GM12864 (cell line): ENCODE measurements around the gene NUAK2.
"Not testable (repeated sequence)": the region's sequence is repeated elsewhere in the genome, so short reads cannot be mapped to it uniquely, and the experiment has no call there.

ENCODE experiments used
- DNase-seq: peaks from one replicate; pipeline ENCODE4 v3.0.0-alpha.2; 2011; ENCODE audit warnings: low read depth
- H3K4me3 ChIP-seq: 2 replicates; pipeline ENCODE4 v1.5.1; 2011; ENCODE audit warnings: mild to moderate bottlenecking, low read depth, low read length, control low read depth
- TF ChIP-seq, protein P1 (sequence below): IDR thresholded peaks from 2 replicates; pipeline ENCODE4 v1.5.1; 2011; ENCODE audit warnings: low read depth, mild to moderate bottlenecking, moderate library complexity, low read length, control low read depth, inconsistent platforms; ENCODE audit errors: missing control alignments

Gene NUAK2

DNA sequence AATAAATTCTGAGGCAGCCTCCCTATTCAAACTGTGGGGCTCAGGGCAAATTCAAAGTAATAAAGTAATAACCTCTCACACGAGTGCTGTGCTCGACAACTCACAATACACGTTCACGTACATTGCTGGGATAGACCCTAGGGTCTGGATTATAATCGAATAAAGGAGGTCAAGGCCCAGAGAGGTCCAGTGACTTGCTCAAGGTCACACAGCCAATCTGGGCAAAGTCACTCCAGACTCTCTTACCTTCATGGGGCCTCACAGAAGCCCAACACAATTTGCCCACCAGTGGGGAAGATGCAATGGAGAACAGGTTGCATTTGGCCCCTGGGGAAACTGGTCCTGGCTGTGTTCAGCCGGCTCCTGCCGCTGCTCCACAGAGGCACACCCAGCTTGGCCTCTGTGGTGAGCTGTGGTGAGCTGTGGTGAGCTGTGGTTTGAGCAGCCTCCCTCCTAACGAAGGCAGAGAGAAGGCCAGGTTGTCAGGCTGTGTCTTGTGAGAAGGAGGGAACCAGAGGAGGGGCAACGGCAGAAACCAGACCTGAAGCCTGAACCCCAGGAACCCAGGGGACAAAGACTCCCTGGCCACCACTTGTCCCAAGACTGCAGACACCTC, 35.1 kb downstream of the NUAK2 start:
- TF ChIP-seq, protein P1, sequence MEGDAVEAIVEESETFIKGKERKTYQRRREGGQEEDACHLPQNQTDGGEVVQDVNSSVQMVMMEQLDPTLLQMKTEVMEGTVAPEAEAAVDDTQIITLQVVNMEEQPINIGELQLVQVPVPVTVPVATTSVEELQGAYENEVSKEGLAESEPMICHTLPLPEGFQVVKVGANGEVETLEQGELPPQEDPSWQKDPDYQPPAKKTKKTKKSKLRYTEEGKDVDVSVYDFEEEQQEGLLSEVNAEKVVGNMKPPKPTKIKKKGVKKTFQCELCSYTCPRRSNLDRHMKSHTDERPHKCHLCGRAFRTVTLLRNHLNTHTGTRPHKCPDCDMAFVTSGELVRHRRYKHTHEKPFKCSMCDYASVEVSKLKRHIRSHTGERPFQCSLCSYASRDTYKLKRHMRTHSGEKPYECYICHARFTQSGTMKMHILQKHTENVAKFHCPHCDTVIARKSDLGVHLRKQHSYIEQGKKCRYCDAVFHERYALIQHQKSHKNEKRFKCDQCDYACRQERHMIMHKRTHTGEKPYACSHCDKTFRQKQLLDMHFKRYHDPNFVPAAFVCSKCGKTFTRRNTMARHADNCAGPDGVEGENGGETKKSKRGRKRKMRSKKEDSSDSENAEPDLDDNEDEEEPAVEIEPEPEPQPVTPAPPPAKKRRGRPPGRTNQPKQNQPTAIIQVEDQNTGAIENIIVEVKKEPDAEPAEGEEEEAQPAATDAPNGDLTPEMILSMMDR: no peak
- peak; percentile 82 for DNase-seq
- H3K4me3 ChIP-seq: no peak overlapping the region

DNA sequence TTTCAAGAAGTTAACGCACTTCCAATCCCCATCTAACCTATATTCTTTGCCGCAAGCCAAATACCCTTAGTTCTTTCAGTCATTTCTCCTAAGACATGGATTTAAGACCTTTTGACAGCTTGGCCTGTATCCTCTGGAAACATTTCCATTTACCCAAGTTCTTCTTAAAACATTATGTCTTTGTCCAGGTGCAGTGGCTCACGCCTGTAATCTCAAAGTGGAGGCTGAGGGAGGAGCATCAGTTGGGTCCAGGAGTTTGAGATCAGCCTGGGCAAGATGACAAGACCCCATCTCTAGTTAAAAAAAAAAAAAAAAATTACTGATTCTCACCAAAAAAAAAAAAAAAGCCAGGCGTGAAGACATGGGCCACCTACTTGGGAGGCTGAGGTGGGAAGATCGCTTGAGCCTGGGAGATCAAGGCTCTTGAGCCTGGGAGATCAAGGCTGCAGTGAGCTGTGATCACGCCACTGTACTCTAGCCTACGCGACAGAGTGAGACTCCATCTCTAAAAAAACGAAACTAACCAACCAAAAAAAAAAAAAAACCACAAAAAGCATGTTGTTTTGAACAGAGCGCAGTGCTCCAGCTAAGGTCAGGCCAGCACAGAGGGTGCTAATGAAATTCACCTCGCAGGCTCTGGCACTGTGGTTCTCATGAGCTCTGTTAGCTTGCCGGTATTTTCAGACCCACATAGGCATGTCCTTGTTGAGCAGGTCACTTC, 36.0 kb downstream of the NUAK2 start:
- peak; percentile 77 for DNase-seq
- TF ChIP-seq, protein P1: no peak
- no peak overlapping the region for H3K4me3 ChIP-seq

DNA sequence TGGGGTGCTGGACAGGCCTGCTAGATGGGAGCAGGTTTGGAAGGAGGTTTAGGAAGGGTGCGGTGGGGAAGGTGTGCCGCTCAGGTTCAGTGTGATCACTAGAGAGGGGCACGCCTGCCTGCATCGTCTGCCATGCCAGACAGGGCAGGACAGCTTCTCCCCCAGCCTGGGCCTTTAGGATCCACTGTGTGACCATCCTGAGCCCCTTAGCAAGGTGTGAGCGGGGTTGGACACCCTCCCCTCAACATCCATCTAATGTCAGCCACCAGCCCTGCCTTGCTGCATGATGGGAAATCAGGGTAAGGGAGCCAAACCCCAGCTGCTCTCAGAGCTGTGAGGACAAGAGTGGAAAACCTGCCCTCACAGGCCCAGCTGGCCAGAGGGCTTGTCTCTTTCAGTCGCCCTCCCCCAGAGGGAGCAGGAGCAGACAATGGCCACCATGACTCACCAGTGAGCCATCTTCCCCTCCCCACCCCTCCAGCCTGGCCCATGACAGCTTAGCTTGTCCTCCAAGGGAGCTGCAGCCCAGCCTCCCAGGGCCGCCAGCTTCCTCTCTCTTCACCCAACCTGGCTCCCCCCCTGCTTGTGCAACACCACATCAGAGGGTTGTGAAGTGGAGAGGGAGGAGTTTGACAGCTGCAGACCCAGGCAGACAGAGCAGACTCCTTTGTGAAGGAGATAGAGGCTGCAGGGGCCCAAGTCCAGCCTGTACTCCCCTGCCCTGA, 37.0 kb downstream of the NUAK2 start:
- TF ChIP-seq, protein P1: no peak
- peak; percentile 52 for DNase-seq
- no peak overlapping the region for H3K4me3 ChIP-seq

DNA sequence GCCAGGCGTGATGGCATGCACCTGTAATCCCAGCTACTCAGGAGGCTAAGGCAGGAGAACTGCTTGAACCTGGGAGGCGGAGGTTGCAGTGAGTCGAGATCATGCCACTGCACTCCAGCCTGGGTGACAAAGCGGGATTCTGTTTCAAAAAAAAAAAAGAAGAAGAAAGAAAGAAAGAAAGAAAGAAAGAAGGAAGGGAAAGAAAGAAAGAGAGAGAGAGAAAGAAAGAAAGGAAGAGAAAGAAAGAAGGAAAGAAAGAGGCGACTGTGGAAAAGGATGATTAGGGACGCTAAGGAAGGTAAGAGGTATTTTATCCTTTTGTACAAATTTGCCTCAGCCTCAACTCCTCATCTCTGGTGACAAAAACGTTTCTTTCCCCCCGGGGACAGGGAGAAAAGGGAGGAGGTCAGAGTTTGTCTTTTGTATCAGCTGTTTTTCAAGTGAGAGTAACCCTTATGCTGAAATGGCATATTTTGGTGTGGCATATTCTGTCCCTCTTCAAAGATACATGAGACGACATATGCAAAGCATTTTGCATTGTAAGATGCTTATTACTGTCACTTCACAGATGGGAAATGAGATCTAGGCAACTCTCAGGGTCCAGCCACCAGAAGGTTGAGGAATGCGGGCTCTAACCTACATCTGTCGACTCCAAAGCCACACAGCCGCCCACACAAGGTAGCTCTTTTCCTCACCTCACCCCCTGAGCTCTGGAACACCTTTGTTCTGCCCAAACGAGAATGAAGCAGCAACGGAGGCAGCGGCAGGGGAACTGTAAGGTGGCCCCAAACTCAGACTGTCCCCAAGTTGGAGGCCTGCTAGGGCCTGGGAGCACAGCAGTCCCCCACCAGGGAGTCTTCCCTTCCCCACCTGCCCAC, 38.0 kb downstream of the NUAK2 start:
- TF ChIP-seq, protein P1: no peak
- DNase-seq: no peak
- no peak overlapping the region for H3K4me3 ChIP-seq

DNA sequence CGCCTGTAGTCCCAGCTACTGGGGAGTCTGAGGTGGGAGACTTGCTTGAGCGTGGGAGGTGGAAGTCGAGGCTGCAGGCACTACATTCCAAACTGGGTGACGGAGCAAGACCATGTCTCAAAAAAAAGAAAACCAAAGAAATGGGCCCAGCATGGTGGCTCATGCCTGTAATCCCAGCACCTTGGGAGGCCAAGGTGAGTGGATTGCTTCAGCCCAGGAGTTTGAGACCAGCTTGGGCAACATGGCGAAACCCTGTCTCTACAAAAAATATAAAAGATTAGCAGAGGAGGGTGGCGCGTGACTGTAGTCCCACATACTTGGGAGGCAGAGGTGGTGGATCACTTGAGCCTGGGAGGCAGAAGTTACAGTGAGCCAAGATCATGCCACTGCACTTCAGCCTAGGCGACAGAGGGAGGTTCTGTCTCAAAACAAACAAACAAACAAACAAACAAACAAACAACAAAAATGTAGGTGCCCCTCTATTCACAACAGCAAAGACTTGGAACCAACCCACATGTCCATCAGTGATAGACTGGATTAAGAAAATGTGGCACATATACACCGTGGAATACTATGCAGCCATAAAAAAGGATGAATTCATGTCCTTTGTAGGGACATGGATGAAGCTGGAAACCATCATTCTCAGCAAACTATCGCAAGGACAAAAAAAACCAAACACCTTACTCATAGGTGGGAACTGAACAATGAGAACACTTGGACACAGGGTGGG, 40.7 kb downstream of the NUAK2 start:
- not testable (repeated sequence) for DNase-seq, H3K4me3 ChIP-seq

DNA sequence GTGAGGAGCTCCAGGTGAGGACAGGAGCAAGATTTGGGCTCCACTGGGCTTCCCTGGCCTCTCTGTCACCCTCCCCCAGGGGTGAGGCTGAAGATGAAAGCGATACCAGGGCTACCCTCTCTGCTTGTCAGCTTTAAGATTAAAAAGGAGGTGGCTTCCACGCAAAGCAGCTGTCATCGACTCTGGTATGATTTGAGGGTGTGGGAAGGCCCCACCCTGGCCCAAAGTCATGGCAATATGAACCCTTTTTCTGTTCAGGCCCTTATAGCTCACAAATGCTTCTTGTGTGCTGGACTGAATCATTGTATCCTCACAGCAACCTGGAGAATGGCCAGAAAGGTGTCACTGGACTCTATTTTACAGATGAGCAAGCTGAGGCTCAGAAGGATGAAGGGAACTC, 41.6 kb downstream of the NUAK2 start:
- TF ChIP-seq, protein P1: no peak

More for the DNA sequence above, 41.6 kb downstream of the NUAK2 start:
- no peak overlapping the region for H3K4me3 ChIP-seq
- no peak for DNase-seq
